HG02840 (cell line): ENCODE results near the gene MEPCE.
"Not testable (repeated sequence)": the region's sequence is repeated elsewhere in the genome, so short reads cannot be mapped to it uniquely, and the experiment has no call there.

Source experiments
- ATAC-seq: cut with Tn5 transposase; IDR thresholded peaks from one replicate; pipeline ENCODE4 v1.9.1; 2021; ENCODE audit warnings: mild to moderate bottlenecking, moderate library complexity, moderate number of reproducible peaks; ENCODE audit not compliant: unreplicated experiment, low FRiP score

The MEPCE gene

GRCh38 chr7:100433592-100434296 is 4.1 kb downstream of the MEPCE start:
- ATAC-seq = no peak

GRCh38 chr7:100434297-100435144 is 4.9 kb downstream of the MEPCE start:
- no peak for ATAC-seq

- ATAC-seq = peak; percentile 34
These were observed 6.0 kb downstream of the MEPCE start for GRCh38 chr7:100435401-100436304.

- ATAC-seq = no peak
These were observed 7.8 kb downstream of the MEPCE start for GRCh38 chr7:100437150-100438100.

- no peak for ATAC-seq
These were observed 8.5 kb downstream of the MEPCE start for GRCh38 chr7:100438172-100438571.

- not testable (repeated sequence) for ATAC-seq
These were observed 9.1 kb downstream of the MEPCE start for GRCh38 chr7:100438731-100439130.

- not testable (repeated sequence) for ATAC-seq
These were observed 9.6 kb downstream of the MEPCE start for GRCh38 chr7:100439244-100439643.

- no peak for ATAC-seq
These were observed 12.3 kb downstream of the MEPCE start for GRCh38 chr7:100441641-100442535.

GRCh38 chr7:100443096-100443840 is 13.6 kb downstream of the MEPCE start:
- no peak for ATAC-seq

- no peak for ATAC-seq
These were observed 15.0 kb downstream of the MEPCE start for GRCh38 chr7:100444311-100445278.

GRCh38 chr7:100446040-100446439 is 16.4 kb downstream of the MEPCE start:
- no peak for ATAC-seq

GRCh38 chr7:100447363-100447762 is 17.7 kb downstream of the MEPCE start:
- ATAC-seq = not testable (repeated sequence)

- no peak for ATAC-seq
These were observed 19.7 kb downstream of the MEPCE start for GRCh38 chr7:100449190-100449795.

- no peak for ATAC-seq
These were observed 22.9 kb downstream of the MEPCE start for GRCh38 chr7:100452513-100452912.

- not testable (repeated sequence) for ATAC-seq
These were observed 24.2 kb downstream of the MEPCE start for GRCh38 chr7:100453854-100454253.

GRCh38 chr7:100455206-100455605 is 25.6 kb downstream of the MEPCE start:
- no peak for ATAC-seq
